Tibial nerve (tissue), 4 donors: Measurements from ENCODE around the gene SLC51B. TPM values are rescaled to one million over a fixed set of nuclear protein-coding genes. Genes with fewer than 3 reads are reported as not detected.
"Not testable (repeated sequence)": the region's sequence is repeated elsewhere in the genome, so short reads cannot be mapped to it uniquely, and the experiment has no call there.

Source experiments
- DNase-seq, 2 donors: peaks; one replicate each; pipeline ENCODE4 v3.0.0-alpha.2; 2019; ENCODE audit warnings: low spot score in 2 of 2
- H3K27ac ChIP-seq, 4 donors: fragments of 200-600 bp; sonication (generic) in 3 of 4; one replicate each; pipeline ENCODE4 v1.5.1; 2017 to 2019; ENCODE audit warnings: mild to moderate bottlenecking in 1 of 4
- H3K27me3 ChIP-seq, 2 donors: fragments of 200-600 bp; sonication (generic) in 1 of 2; one replicate each; pipeline versions ENCODE4 v1.5.1 to v1.6.0; 2017 to 2019
- H3K36me3 ChIP-seq, 3 donors: fragments of 200-600 bp; sonication (generic); one replicate each; pipeline ENCODE4 v1.5.1; 2018 to 2019
- H3K4me1 ChIP-seq, 4 donors: fragments of 200-600 bp; sonication (generic) in 3 of 4; one replicate each; pipeline ENCODE4 v1.5.1; 2017 to 2019
- H3K4me3 ChIP-seq, 4 donors: fragments of 200-600 bp; sonication (generic) in 3 of 4; one replicate each; pipeline ENCODE4 v1.5.1; 2017 to 2019; ENCODE audit warnings: mild to moderate bottlenecking in 1 of 4, moderate library complexity in 1 of 4
- H3K9me3 ChIP-seq, 4 donors: fragments of 200-600 bp; sonication (generic) in 3 of 4; one replicate each; pipeline ENCODE4 v1.5.1; 2017 to 2019
- EP300 ChIP-seq, 2 donors: sonication (generic); formaldehyde crosslinking; IDR thresholded peaks; one replicate each; pipeline ENCODE4 v1.6.1; 2017; ENCODE audit warnings: antibody characterized with exemption in 2 of 2, mild to moderate bottlenecking in 1 of 2
- POLR2A ChIP-seq, 2 donors: fragments of 450-650 bp; IDR thresholded peaks; one replicate each; pipeline ENCODE4 v1.6.1; 2017; ENCODE audit warnings: antibody characterized with exemption in 2 of 2, mild to moderate bottlenecking in 2 of 2, moderate library complexity in 2 of 2
- WGBS, 2 donors: methylation state at CpG; one replicate each; pipeline ENCODE4 v1.1.5; 2018; 5-methylcytosine and 5-hydroxymethylcytosine counted together
- total RNA-seq, 4 donors: library from RNA; depleted of rRNA; stranded (reverse); fragments of >200 nt; gene quantifications; one replicate each; pipeline ENCODE4 v1.1.0, GENCODE V29; 2016
- TF ChIP-seq, protein P1 (sequence below), 5 experiments: fragments of 200-600 bp in 3 of 5; fragments of 450-650 bp in 2 of 5; sonication (generic) in 3 of 5; IDR thresholded peaks; one replicate each; pipeline ENCODE4 v1.5.1; 2016 to 2019; ENCODE audit warnings: antibody characterized with exemption in 5 of 5, mild to moderate bottlenecking in 3 of 5, moderate library complexity in 2 of 5

Gene SLC51B
- total RNA-seq, 4 donors from 2014 or later = 2.7 TPM; not detected in 3

- Histone ChIP-seq H3K4me1 (peaks cover 0 to 48% (median 24%) of the 10 kb centered on the region in 4 donors), H3K36me3 (no peaks in the 10 kb centered on the region), H3K4me3 (no peak overlapping the region), H3K9me3 (no peaks in the 10 kb centered on the region), H3K27ac (peak overlapping the region in 3 of 4 donors; percentile 34 to 77 (median 71)), H3K27me3 (no peaks in the 10 kb centered on the region)
- 43 to 50% methylated on average over 3 to 5 of the region's 5 CpGs for WGBS, 2 donors
- no peak for TF ChIP-seq POLR2A (IDR thresholded peaks at IDR 0.05)
- no peak for TF ChIP-seq EP300 (IDR thresholded peaks at IDR 0.05)
- TF ChIP-seq, protein P1, sequence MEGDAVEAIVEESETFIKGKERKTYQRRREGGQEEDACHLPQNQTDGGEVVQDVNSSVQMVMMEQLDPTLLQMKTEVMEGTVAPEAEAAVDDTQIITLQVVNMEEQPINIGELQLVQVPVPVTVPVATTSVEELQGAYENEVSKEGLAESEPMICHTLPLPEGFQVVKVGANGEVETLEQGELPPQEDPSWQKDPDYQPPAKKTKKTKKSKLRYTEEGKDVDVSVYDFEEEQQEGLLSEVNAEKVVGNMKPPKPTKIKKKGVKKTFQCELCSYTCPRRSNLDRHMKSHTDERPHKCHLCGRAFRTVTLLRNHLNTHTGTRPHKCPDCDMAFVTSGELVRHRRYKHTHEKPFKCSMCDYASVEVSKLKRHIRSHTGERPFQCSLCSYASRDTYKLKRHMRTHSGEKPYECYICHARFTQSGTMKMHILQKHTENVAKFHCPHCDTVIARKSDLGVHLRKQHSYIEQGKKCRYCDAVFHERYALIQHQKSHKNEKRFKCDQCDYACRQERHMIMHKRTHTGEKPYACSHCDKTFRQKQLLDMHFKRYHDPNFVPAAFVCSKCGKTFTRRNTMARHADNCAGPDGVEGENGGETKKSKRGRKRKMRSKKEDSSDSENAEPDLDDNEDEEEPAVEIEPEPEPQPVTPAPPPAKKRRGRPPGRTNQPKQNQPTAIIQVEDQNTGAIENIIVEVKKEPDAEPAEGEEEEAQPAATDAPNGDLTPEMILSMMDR (IDR thresholded peaks at IDR 0.05) = no peak
- DNase-seq = no peak
These were observed 26.2 kb downstream of the SLC51B start for GRCh38 chr15:65071381-65071811.

DNA sequence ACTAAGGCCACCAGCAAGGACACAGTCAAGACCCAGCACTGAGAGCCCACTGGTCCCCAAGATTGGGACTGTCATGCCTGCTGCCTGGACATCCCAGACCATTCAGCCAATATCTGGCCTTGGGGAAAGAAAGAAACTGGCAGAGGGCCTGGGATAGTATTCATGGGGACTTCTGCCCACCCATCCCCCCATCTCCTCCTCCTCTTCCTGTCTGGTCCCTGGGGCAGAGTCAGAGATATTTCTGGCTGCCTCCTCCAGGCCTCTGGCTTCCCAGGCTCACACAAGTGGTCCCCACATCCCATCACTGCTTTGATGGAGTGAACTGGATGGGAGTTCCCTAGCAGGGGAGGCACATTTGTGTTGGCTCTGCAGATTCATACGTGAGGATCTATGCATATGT is 26.8 kb downstream of the SLC51B start:
- Histone ChIP-seq H3K9me3 (no peaks in the 10 kb centered on the region), H3K4me3 (no peak overlapping the region), H3K27me3 (no peaks in the 10 kb centered on the region), H3K27ac (peak overlapping the region in 2 of 4 donors; percentile 71 to 77), H3K4me1 (peaks cover 0 to 48% (median 24%) of the 10 kb centered on the region in 4 donors), H3K36me3 (no peaks in the 10 kb centered on the region)
- no peak for DNase-seq
- TF ChIP-seq EP300 (IDR thresholded peaks at IDR 0.05) = no peak
- TF ChIP-seq POLR2A (IDR thresholded peaks at IDR 0.05) = no peak
- TF ChIP-seq, protein P1 (IDR thresholded peaks at IDR 0.05) = no peak
- 23 to 31% methylated on average over 1 of the region's 1 CpG for WGBS, 2 donors

DNA sequence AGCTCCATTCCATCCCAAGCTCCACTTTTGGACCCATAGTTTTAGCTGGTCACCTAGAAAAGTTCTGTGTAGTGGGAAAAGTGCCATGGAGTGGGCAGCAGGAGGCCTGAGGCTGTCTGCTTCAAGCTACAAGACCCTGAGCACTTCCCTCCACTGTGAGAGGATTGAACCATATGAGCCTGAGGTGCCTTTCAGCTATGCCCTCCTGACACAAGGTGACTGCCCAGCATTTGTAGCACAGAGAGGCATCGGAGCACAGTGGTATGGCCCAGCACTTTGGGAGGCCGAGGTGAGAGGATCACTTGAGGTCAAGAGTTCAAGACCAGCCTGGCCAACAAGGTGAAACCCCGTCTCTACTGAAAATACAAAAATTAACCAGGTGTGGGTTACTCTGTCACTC is 27.4 kb downstream of the SLC51B start:
- WGBS, 2 donors = 93 to 94% methylated on average over 3 of the region's 3 CpGs
- peaks cover 0 to 3% of the 10 kb centered on the region in 2 donors for H3K27me3 ChIP-seq
- H3K9me3 ChIP-seq = no peaks in the 10 kb centered on the region
- TF ChIP-seq EP300 (IDR thresholded peaks at IDR 0.05) = no peak
- no peak for TF ChIP-seq POLR2A (IDR thresholded peaks at IDR 0.05)
- TF ChIP-seq, protein P1 (IDR thresholded peaks at IDR 0.05) = no peak
- H3K4me1 ChIP-seq = peaks cover 0 to 50% (median 24%) of the 10 kb centered on the region in 4 donors
- no peak for DNase-seq
- no peak overlapping the region for H3K4me3 ChIP-seq
- no peaks in the 10 kb centered on the region for H3K36me3 ChIP-seq
- peak overlapping the region in 2 of 4 donors; percentile 71 to 77 for H3K27ac ChIP-seq

GRCh38 chr15:65074946-65075345 is 29.8 kb downstream of the SLC51B start:
- H3K4me3 ChIP-seq, H3K9me3 ChIP-seq, H3K36me3 ChIP-seq, H3K27me3 ChIP-seq, DNase-seq, H3K27ac ChIP-seq: not testable (repeated sequence)
- 90% methylated on average over 10 of the region's 22 CpGs; no CpG with 5 or more reads in 1 of the 2 donors for WGBS, 2 donors
- H3K4me1 ChIP-seq = peaks cover 0 to 35% (median 16%) of the 10 kb centered on the region in 4 donors

- H3K4me1 ChIP-seq = peaks cover 0 to 30% (median 13%) of the 10 kb centered on the region in 4 donors
- not testable (repeated sequence) for H3K4me3 ChIP-seq, H3K36me3 ChIP-seq, DNase-seq, H3K27me3 ChIP-seq, H3K27ac ChIP-seq, H3K9me3 ChIP-seq
- 78 to 83% methylated on average over 12 of the region's 12 CpGs for WGBS, 2 donors
These were observed 30.6 kb downstream of the SLC51B start for GRCh38 chr15:65075607-65076395.

GRCh38 chr15:65076486-65077290 is 31.5 kb downstream of the SLC51B start, which contains the start of gene KBTBD13:
Gene KBTBD13 (plus strand): TSS chr15:65076746. CDS start chr15:65076816, 70 bp downstream.
- no peak for TF ChIP-seq POLR2A (IDR thresholded peaks at IDR 0.05)
- TF ChIP-seq, protein P1 (IDR thresholded peaks at IDR 0.05) = no peak
- no peak for TF ChIP-seq EP300 (IDR thresholded peaks at IDR 0.05)
- no peaks in the 10 kb centered on the region for H3K9me3 ChIP-seq
- WGBS, 2 donors = 82 to 84% methylated on average over 45 to 72 of the region's 73 CpGs
- no peaks in the 10 kb centered on the region for H3K36me3 ChIP-seq
- no peak for DNase-seq
- H3K27ac ChIP-seq = no peak within 1 kb of the TSS
- H3K27me3 ChIP-seq = peaks cover 0 to 3% of the 10 kb centered on the region in 2 donors
- H3K4me1 ChIP-seq = peaks cover 0 to 30% (median 13%) of the 10 kb centered on the region in 4 donors
- no peak within 1 kb of the TSS for H3K4me3 ChIP-seq
